Uterus (tissue), 4 donors: ENCODE measurements around the gene NFE2L3. TPM values are rescaled to one million over a fixed set of nuclear protein-coding genes. Genes with fewer than 3 reads are reported as not detected.
"Not testable (repeated sequence)": the region's sequence is repeated elsewhere in the genome, so short reads cannot be mapped to it uniquely, and the experiment has no call there.

Source experiments
- DNase-seq, 2 donors: peaks; one replicate each; pipeline ENCODE4 v3.0.0-alpha.2; 2019 to 2020
- H3K27ac ChIP-seq, 2 donors: fragments of 200-600 bp; sonication (generic); 1 replicate in 1 of 2; 2 replicates in 1 of 2; pipeline ENCODE4 v1.5.1; 2016 to 2018
- H3K27me3 ChIP-seq, 2 donors: fragments of 200-600 bp; sonication (generic); one replicate each; pipeline ENCODE4 v1.5.1; 2018 to 2019; ENCODE audit warnings: control low read depth in 1 of 2
- H3K36me3 ChIP-seq, 2 donors: fragments of 200-600 bp; sonication (generic); one replicate each; pipeline ENCODE4 v1.5.1; 2019; ENCODE audit warnings: control low read depth in 1 of 2
- H3K4me1 ChIP-seq, 2 donors: fragments of 200-600 bp; sonication (generic); one replicate each; pipeline ENCODE4 v1.5.1; 2018 to 2019; ENCODE audit warnings: control low read depth in 1 of 2
- H3K4me3 ChIP-seq, 2 donors: fragments of 200-600 bp; sonication (generic); 1 replicate in 1 of 2; 2 replicates in 1 of 2; pipeline ENCODE4 v1.5.1; 2018 to 2019; ENCODE audit warnings: mild to moderate bottlenecking in 1 of 2
- H3K9me3 ChIP-seq, 2 donors: fragments of 200-600 bp; sonication (generic); one replicate each; pipeline ENCODE4 v1.5.1; 2019; ENCODE audit warnings: control low read depth in 1 of 2
- CTCF ChIP-seq, 4 experiments: fragments of 200-600 bp in 2 of 4; fragments of 450-650 bp in 2 of 4; sonication (generic) in 2 of 4; IDR thresholded peaks; one replicate each; pipeline ENCODE4 v1.5.1; 2016 to 2019; ENCODE audit warnings: antibody characterized with exemption in 4 of 4, mild to moderate bottlenecking in 2 of 4, moderate library complexity in 1 of 4
- POLR2A ChIP-seq, 2 donors: fragments of 450-650 bp; IDR thresholded peaks; one replicate each; pipeline ENCODE4 v1.6.1; 2016; ENCODE audit warnings: antibody characterized with exemption in 2 of 2, mild to moderate bottlenecking in 1 of 2, moderate library complexity in 1 of 2
- intact Hi-C: fragments of 100-400 bp; cut with DNase I; formaldehyde crosslinking; loops from one replicate; pipeline ENCODE4 v1.15.1; 2023; ENCODE audit warnings: low total_unique reads
- total RNA-seq, 4 donors: library from RNA; depleted of rRNA in 3 of 4; stranded (reverse); fragments of >200 nt in 3 of 4; gene quantifications; one replicate each; pipeline versions ENCODE4 v1.1.0 to v1.2.4, GENCODE V29; 2014 to 2023
- donor health status: DM: yes; HTN: yes; CAD: no.

Gene NFE2L3
- total RNA-seq, 4 donors from 2014 or later = 3.6 to 6.2 (median 4.1) TPM; not detected in 1

DNA sequence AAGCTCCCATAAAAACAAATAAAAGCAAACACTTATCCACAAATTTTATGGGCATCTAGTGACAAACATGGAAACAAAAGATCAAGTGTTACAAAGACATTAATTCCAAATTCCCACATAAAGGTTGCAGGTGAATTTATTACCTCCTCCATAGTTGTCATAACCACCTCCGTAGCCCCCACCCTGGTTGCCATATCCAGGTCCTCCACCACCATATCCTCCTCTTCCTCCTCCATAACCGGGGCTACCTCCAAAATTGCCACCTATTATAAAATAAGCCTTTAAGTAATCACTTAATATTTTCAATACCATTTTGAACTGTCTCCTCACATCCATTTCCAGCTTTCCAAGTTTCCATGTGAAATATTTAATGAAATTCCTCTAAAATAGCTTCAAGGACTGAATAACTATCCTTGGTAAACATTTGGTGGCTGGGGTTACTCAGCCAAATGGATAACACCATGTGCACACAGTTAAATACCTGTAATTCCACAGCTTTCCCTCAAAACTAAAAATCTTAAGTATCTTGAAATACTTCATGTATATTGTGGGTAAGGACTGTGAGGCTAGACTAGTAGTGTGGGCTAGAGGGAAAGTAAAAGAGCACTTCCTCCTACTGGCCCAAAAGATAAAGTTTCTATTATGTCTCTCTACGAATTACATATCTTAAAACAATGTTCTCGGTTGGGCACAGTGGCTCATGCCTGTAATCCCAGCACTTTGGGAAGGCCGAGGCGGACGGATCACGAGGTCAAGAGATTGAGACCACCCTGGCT is 41.6 kb downstream of the NFE2L3 start:
- TF ChIP-seq POLR2A (IDR thresholded peaks at IDR 0.05) = no peak
- TF ChIP-seq CTCF (IDR thresholded peaks at IDR 0.05) = no peak
- Histone ChIP-seq H3K4me3 (no peak overlapping the region), H3K9me3 (no peaks in the 10 kb centered on the region), H3K36me3 (no peaks in the 10 kb centered on the region), H3K27ac (no peak overlapping the region), H3K4me1 (peaks cover 20 to 25% of the 10 kb centered on the region in 2 donors), H3K27me3 (no peaks in the 10 kb centered on the region)
- no peak for DNase-seq
- intact Hi-C loops = no loop called here

- H3K36me3 ChIP-seq, H3K9me3 ChIP-seq, intact Hi-C loops, H3K27me3 ChIP-seq, DNase-seq, H3K27ac ChIP-seq, H3K4me3 ChIP-seq: not testable (repeated sequence)
- H3K4me1 ChIP-seq = peaks cover 20 to 25% of the 10 kb centered on the region in 2 donors
Measured at GRCh38 chr7:26194764-26195163, 42.8 kb downstream of the NFE2L3 start.

DNA sequence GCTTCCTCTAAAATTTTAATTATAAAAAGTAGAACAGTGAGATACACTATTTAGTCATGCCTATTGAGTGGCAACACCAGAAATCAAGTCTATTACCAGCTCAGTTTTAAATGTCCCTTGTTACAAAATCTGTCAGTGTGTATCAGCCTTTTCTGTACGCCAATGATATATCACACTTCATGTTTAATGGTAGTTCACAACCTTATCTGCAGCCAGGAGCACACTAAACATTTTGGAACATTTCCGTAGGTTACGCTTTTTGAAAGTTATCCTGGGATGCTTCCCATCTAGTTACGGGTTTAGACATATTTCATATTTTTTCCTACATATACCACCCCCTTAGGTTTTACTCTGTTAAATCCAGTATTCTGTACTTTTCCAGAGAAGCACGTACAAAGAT is 43.2 kb downstream of the NFE2L3 start:
- intact Hi-C loops = no loop called here
- TF ChIP-seq CTCF (IDR thresholded peaks at IDR 0.05) = no peak
- TF ChIP-seq POLR2A (IDR thresholded peaks at IDR 0.05) = no peak
- Histone ChIP-seq H3K27ac (no peak overlapping the region), H3K36me3 (no peaks in the 10 kb centered on the region), H3K4me3 (no peak overlapping the region), H3K27me3 (no peaks in the 10 kb centered on the region), H3K4me1 (peaks cover 19 to 25% of the 10 kb centered on the region in 2 donors), H3K9me3 (no peaks in the 10 kb centered on the region)
- no peak for DNase-seq

GRCh38 chr7:26195867-26196657 is 44.1 kb downstream of the NFE2L3 start:
- TF ChIP-seq CTCF (IDR thresholded peaks at IDR 0.05) (no peak), POLR2A (IDR thresholded peaks at IDR 0.05) (no peak)
- no peaks in the 10 kb centered on the region for H3K9me3 ChIP-seq
- no peak for DNase-seq
- H3K4me3 ChIP-seq = no peak overlapping the region
- no peaks in the 10 kb centered on the region for H3K36me3 ChIP-seq
- peaks cover 13 to 25% of the 10 kb centered on the region in 2 donors for H3K4me1 ChIP-seq
- intact Hi-C loops = no loop called here
- no peaks in the 10 kb centered on the region for H3K27me3 ChIP-seq
- H3K27ac ChIP-seq = peak overlapping the region in 1 of 2 donors; percentile 13

DNA sequence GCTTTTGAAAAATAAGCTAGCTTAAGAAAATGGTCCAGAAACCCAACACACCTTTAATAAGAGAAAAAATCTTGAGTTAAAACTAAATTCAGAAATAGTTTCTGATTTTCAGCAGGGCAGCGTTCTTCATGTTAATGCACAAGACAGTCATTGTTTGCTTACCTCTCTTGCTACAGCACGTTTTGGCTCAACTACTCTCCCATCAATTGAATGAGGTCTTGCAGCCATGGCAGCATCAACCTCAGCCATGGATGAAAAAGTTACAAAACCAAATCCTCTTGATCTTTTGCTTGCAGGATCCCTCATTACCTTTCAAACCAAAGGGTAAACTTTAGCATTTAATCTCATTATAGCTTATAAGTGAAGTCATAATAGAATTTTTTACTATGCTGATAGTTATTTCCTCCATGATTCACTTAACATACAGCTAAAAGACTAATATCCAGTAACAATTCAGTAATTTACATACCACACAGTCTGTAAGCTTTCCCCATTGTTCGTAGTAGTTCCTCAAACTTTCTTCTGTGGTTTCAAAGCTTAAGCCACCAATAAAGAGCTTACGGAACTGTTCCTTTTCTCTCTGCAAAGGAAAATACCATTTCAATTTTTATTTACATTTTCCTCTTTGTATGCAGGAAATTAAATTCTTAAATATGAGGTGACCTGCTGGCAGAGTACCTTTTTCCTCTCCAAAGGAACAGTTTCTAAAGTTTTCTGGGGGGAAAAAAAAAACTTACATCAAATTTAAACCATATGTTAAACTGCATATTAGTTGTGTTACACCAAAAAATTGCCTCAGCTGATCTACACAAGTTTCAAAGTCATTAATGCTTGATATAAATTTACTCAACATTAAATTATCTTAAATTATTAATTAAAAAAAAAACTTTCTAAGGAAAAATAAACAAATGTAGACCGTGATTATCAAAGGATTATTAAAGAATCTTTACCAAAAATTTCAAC is 45.4 kb downstream of the NFE2L3 start:
- peak overlapping the region; percentile 88 to 97 for H3K4me3 ChIP-seq
- H3K36me3 ChIP-seq = no peaks in the 10 kb centered on the region
- peaks cover 13 to 25% of the 10 kb centered on the region in 2 donors for H3K4me1 ChIP-seq
- H3K27me3 ChIP-seq = no peaks in the 10 kb centered on the region
- intact Hi-C loops = no loop called here
- H3K27ac ChIP-seq = peak overlapping the region in 1 of 2 donors; percentile 100
- H3K9me3 ChIP-seq = no peaks in the 10 kb centered on the region
- no peak for DNase-seq
- TF ChIP-seq POLR2A (IDR thresholded peaks at IDR 0.05) (no peak), CTCF (IDR thresholded peaks at IDR 0.05) (no peak)
